ENCODE data around the gene TMEM132D.

Gene TMEM132D

DNA sequence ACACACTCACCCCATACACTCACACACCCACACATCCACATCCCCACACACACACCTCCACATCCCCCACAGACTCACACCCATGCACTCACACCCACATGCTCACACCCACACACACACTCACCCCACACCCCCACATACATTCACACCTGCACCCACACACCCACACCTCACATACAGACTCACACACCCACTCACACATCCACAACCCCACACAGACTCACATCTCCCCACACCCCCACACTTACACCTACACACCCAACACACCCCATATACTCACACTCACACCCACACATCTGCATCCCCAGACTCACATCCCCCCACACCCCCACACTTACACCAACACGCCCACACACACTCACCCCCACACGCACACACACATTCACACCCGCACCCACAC lies 878.8 kb downstream of the TMEM132D start:
- no peak for DNase-seq
